Measurements from ENCODE around the gene UNCX.

- no peak for TF ChIP-seq POLR2AphosphoS5 (IDR thresholded peaks at IDR 0.05)
- no peak for TF ChIP-seq CTCF (IDR thresholded peaks at IDR 0.05)
Measured at GRCh38 chr7:1268866-1269265, 36.2 kb downstream of the UNCX start.
